GM12864 (cell line): ENCODE results near the gene PFKM.

Source experiments
- DNase-seq: peaks from one replicate; pipeline ENCODE4 v3.0.0-alpha.2; 2011; ENCODE audit warnings: low read depth
- H3K4me3 ChIP-seq: 2 replicates; pipeline ENCODE4 v1.5.1; 2011; ENCODE audit warnings: mild to moderate bottlenecking, low read depth, low read length, control low read depth
- CTCF ChIP-seq: IDR thresholded peaks from 2 replicates; pipeline ENCODE4 v1.5.1; 2011; ENCODE audit warnings: low read depth, mild to moderate bottlenecking, moderate library complexity, low read length, control low read depth, inconsistent platforms; ENCODE audit errors: missing control alignments

Gene PFKM

GRCh38 chr12:48165089-48165981, 46.2 kb downstream of the PFKM start:
- peak; percentile 94 for TF ChIP-seq CTCF
- peak; percentile 42 for DNase-seq
- no peak overlapping the region for H3K4me3 ChIP-seq

GRCh38 chr12:48169011-48169410, 49.8 kb downstream of the PFKM start:
- H3K4me3 ChIP-seq = no peak overlapping the region
- no peak for TF ChIP-seq CTCF
- DNase-seq = no peak

GRCh38 chr12:48175613-48176416, 56.7 kb downstream of the PFKM start:
- TF ChIP-seq CTCF = no peak
- no peak for DNase-seq
- no peak overlapping the region for H3K4me3 ChIP-seq

- TF ChIP-seq CTCF = no peak
- H3K4me3 ChIP-seq = no peak overlapping the region
- no peak for DNase-seq
These were observed 57.2 kb downstream of the PFKM start for GRCh38 chr12:48176417-48176751.

- no peak for TF ChIP-seq CTCF
- H3K4me3 ChIP-seq = no peak overlapping the region
- no peak for DNase-seq
These were observed 58.8 kb downstream of the PFKM start for GRCh38 chr12:48177982-48178381.

- no peak overlapping the region for H3K4me3 ChIP-seq
- no peak for TF ChIP-seq CTCF
- no peak for DNase-seq
These were observed 60.3 kb downstream of the PFKM start for GRCh38 chr12:48179466-48179865.
